GM18951 (cell line): ENCODE results near the gene RABL6.

Experiments
- POLR2A ChIP-seq: IDR thresholded peaks from 4 replicates; pipeline ENCODE4 v1.6.1; 2011; ENCODE audit warnings: mild to moderate bottlenecking; ENCODE audit not compliant: insufficient read length, insufficient read depth; ENCODE audit errors: extremely low read depth
- in situ Hi-C: fragments of 300-500 bp; cut with MboI; formaldehyde crosslinking; loops from one replicate; pipeline ENCODE4 v1.12.0; 2022; ENCODE audit warnings: low sequenced_read_pairs, mixed read lengths, inconsistent platforms; ENCODE audit not compliant: unreplicated experiment

Gene RABL6

DNA sequence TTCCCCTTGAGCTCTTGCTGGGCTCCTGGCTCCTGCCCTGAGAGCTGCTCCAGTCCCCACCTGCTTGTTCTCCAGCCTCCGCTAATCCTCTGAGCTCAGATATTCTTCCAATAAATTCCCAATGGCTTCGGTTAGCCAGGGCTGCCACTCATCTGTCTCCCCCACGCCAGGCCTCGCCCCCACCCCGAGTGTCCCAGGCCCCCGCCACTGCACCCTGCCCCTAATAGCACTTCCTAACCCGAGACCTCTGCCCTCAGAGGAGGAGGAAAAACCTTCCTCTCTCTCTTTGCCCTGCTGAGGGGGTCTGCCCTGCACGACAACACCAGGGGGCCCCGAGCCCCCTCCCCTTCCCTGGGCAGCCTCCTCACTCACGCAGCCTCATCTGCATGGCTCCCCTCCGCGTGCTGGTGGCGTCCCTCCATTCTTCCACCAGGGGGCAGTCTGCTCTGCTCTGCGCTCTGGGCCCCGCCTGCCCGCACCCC, 38.0 kb upstream of the RABL6 start:
- in situ Hi-C loops: no loop called here
- TF ChIP-seq POLR2A: no peak

DNA sequence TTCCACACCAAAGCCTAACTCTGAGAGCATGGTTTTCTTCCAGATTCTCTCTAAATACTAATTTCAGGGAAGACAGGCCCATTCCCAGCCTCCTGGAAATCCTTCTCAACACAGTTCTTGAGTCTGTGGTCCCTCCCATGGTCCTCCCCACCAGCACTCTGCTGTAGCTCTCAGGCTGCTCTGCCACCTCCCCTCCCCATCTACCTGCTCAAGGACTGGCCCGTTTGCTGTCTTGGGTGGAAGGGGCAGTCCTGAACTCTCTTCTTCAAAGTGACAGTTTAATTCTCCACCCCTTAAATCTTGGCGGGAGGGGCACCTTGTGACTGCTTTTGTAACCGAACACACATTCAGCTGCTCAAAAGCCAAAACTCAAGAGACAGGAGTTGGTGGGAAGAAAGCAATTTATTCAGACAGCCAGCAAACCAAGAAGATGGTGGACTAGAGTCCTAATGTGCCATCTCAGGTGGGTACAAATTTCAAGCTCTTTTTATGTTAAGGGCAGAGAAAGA, 35.8 kb upstream of the RABL6 start:
- in situ Hi-C loops: no loop called here
- TF ChIP-seq POLR2A: no peak

DNA sequence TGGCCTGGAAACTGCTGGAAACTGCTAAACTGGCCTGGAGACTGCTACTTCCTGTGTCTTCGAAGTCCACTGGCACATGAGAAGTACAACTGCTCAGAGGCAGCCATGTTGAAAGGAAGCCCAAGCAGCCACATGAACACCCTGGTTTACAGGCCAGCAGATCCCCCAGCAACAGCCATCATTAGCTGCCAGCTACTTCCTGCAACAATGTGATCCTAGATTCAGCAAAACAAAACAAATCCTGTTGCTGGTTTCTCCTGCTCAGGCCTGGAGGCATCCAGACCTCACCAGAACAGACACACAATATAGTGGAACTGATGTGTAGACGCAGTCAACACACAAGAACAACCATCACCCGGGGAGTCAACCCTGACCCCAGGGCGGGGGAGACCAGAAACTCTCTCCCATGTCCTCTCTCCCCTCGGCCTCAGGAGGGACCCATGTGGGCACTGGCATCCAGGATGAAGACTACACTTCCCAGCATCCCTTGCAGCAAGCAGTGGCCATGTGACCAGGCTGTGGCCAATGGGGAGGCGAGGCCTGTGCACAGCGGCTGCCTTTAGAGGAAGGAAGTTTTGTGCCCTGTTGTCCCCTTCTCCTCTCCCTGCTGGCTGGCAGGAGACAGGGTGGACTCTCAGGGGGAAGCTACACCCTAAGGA, 34.2 kb upstream of the RABL6 start:
- in situ Hi-C loops: no loop called here
- no peak for TF ChIP-seq POLR2A

DNA sequence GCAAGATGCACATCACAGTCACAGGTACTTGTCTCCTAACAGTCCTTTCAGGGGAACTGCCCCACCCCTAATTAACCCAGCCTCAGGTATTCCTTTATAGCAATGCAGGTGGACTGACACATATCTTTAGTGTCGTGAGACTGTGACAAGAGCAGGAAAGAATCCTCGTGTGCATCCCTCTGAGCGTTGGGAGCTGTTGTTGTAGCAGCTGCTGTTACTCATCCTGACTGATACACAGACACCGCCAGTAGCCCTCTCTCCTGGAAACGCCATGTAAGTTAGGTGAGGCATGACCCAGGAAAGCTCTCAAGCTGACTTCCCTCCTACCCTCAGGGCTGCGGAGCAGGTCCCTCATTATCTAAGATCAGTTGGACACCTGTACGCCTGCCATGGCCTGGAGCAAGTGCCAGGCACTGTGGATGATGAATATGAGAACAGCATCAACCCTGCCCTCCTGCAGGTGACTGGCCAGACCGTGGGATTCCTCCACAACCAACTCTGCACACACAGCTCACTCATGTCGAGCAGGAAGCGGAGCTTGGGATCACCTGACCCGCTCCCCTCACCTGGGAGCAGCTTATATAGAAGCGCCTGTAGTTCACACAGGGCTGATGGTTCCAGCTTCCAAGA, 33.2 kb upstream of the RABL6 start:
- no peak for TF ChIP-seq POLR2A
- in situ Hi-C loops: loop anchor here (25.0 kb wide), 1 partner anchor 263 kb away; the partner anchor contains the start of genes ABCA2, FUT7 and NPDC1

DNA sequence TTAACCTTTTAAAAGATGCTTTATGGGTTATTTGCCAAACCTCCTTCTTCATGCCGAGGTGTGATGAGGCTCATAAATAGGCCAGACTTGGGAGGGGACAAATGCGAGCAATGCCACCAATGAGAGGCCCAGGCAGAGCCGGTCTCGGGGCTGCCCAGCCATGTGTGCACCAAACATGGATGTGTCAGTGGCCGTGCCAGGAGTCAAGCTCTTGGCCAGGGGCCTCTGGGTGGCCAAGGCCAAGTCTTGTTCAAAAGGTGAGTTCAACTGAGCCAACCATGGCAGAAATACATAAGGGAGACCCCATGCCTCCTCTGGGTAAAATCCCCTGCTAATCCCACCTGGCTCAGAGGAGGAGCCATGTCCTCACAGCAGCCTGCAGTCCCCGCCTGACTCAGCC, 32.6 kb upstream of the RABL6 start:
- TF ChIP-seq POLR2A: no peak
- in situ Hi-C loops: loop anchor here (25.0 kb wide), 1 partner anchor 262 kb away; the partner anchor contains the start of genes ABCA2, FUT7 and NPDC1

DNA sequence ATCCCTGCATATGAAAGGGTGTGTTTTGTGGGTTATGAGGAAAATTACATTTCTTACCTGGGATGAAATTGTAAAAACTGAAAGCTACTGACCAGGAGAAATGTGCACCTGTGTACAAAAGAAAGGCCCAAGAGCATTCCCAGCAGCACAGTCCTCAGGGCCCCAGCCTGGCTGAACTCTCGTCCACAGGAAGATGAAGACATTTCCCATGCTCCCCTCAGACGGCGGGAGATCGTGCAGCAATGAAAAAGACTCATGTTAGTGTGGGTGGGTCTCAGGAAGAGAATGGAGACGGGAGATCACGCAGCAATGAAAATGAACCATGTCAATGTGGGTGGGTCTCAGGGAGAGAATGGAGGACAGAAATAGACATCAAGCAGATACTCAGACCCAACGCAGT, 30.8 kb upstream of the RABL6 start:
- in situ Hi-C loops: loop anchor here (25.0 kb wide), 1 partner anchor 260 kb away; the partner anchor contains the start of genes ABCA2, FUT7 and NPDC1
- TF ChIP-seq POLR2A: no peak

DNA sequence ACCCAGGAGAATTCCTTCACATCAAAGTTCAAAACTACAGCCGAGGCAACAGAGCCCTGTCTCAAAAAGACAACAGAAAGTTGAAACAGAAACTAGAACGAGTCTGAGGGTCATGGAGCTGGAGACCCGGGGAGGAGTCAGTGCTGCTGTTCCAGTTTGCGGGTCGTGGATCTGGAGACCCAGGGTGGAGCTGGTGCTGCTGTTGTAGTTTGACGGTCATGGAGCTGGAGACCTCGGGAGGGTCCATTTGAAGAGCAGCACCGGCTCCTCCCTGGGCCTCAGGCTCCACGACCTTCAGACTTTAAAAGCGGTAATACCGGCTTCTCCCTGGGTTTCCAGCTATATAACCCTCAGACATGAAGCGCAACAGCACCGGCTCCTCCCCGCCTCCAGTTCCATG, 30.4 kb upstream of the RABL6 start:
- TF ChIP-seq POLR2A: no peak
- in situ Hi-C loops: loop anchor here (25.0 kb wide), 1 partner anchor 260 kb away; the partner anchor contains the start of genes ABCA2, FUT7 and NPDC1

DNA sequence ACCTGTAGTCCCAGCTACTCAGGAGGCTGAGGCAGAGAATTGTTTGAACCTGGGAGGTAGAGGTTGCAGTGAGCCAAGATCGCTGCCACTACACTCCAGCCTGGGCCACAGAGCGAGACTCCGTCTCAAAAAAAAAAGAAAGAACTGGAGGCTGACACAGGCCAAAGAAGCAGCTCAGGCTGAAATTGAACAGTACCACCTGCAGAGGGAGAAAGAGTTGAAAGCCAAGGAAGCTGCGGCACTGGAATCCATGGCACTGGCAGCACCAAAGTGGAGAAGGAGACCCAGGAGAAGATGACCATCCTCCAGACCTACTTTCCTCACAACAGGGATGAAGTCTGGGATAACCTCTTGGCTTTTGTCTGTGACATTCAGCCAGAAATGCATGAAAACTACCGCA, 27.9 kb upstream of the RABL6 start:
- in situ Hi-C loops: loop anchor here (25.0 kb wide), 1 partner anchor 257 kb away; the partner anchor contains the start of genes ABCA2, FUT7 and NPDC1
- TF ChIP-seq POLR2A: no peak

DNA sequence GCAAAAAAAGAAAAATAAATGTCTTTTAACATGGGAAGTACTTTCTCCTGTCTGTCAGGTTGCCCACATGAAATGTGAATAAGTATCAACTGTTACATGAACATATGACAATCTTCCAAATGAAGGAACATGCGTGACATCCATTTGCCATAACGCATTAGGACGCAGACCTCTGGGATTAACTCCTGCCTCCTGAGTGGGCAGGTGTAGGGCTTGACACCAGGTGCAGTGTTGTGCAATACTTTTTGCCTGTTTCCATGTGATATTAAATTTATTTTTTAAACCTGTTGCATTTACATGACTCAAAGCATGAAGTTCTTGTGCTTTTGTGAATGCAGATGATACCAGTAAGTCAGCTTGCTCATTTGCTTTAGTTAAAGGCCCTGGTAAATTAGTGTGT, 25.3 kb upstream of the RABL6 start:
- TF ChIP-seq POLR2A: no peak
- in situ Hi-C loops: loop anchor here (25.0 kb wide), 1 partner anchor 255 kb away; the partner anchor contains the start of genes ABCA2, FUT7 and NPDC1

DNA sequence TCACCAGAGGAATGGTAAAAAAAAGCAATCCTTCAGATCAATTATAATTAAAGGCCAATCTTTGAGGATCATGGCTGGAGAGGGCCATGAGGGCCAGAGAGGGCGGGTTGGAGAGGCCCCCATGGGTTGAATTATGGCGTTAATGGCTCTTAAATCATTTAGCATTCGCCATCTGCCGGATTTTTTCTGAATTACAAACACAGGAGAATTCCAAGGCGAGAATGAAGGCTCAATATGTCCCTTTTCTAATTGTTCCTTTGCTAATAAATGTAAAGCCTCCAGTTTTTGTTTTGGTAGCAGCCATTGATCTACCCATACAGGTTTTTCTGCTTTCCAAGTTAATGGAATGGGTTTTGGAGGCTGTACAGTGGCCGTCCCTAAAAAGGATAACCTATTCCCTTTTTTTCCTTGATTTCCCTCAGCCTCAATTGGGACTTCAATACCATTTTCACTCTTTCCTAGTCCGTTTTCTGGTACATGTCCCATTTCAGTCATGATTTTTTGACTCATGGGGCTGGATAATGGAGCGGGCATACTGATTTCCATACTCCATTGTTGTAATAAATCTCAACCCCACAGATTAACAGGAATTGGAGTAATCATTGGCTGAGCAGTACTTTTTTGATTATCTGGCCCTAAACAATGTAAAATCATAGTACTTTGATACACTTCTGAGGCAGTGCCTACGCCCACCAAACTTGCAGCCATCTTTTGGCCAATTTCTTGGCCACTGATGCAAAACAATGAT, 23.3 kb upstream of the RABL6 start:
- no peak for TF ChIP-seq POLR2A
- in situ Hi-C loops: loop anchor here (25.0 kb wide), 1 partner anchor 253 kb away; the partner anchor contains the start of genes ABCA2, FUT7 and NPDC1

DNA sequence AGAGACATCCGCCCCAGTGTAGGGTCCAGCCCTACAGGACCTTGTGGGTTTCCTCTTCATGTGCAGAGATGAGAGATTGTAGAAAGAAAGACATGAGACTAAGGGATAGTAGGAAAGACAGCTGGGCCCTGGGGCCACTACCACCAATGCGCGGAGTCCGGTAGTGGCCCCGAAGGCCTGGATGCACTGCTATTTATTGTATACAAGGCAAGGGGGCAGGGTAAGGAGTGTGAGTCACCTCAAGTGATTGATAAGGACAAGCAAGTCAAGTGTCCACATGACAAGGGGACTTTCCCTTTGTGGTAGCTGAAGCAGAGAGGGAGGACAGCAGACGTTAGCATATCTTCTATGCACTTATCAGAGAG, 22.8 kb upstream of the RABL6 start:
- TF ChIP-seq POLR2A: no peak
- in situ Hi-C loops: loop anchor here (25.0 kb wide), 1 partner anchor 252 kb away; the partner anchor contains the start of genes ABCA2, FUT7 and NPDC1

DNA sequence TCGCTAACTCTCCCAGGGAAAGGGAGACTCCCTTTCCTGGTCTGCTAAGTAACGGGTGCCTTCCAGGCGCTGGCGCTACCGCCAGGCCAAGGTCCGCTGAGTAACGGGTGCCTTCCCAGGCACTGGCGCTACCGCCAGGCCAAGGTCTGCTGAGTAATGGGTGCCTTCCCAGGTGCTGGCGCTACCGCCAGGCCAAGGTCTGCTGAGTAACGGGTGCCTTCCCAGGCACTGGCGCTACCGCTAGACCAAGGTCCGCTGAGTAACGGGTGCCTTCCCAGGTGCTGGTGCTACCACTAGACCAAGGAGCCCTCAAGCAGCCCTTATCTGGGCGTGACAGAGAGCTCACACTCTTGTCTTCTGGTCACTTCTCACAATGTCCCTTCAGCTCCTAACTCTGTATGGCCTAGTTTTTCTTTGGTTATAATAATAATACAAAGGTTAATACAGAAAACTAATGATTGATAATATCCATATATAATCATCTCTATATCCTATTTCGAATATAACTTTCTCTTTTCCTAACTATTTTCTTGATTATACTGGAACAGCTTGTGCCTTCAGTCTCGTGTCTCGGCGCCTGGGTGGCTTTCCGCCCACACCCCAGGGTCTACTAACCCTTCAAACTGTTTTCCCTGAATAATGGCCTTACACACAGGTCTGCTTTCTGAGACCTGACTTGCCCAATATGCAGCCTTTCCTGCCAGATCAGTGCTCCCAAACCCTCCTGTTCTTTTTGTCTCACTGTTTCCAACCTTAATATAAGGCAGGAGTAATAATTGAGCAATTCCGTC, 22.0 kb upstream of the RABL6 start:
- in situ Hi-C loops: loop anchor here (25.0 kb wide), 1 partner anchor 252 kb away; the partner anchor contains the start of genes ABCA2, FUT7 and NPDC1

DNA sequence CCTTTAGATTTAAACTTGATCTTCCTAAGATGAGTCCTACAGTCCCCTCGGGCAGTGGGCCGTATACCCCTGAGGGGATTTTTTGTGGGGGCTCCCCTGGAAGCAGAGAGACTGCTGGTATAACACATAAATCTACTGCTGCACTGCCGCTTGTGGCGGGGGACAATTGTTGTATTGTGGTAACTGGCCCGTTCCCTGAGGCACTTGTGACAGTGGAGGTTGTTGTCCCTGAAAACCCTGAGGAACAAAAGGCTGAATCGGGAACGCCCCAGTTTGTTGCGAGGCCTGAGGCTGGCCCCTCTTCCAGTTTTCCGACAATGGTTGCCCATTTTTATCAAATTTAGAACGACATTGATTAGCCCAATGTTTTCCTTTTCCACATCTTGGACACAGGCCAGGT, 21.3 kb upstream of the RABL6 start:
- no peak for TF ChIP-seq POLR2A
- in situ Hi-C loops: loop anchor here (25.0 kb wide), 1 partner anchor 251 kb away; the partner anchor contains the start of genes ABCA2, FUT7 and NPDC1

DNA sequence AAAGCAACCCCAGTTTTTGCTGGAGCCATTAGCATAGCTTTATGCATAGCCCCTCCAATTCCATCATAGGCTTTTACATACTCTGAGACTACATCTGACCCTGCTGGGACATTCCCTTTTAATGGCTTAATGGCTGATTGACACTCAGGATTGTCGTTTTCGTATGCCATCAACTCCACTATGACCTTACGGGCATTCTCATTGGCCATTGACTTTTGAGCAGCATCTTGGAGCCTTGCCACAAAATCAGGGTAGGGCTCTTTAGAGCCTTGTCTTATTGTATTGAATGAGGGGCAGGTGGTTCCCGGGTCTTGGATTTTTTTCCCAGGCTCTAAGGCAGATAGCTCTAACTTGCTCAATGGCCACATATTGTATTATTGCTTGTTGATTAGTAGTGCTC, 20.8 kb upstream of the RABL6 start:
- in situ Hi-C loops: loop anchor here (25.0 kb wide), 1 partner anchor 250 kb away; the partner anchor contains the start of genes ABCA2, FUT7 and NPDC1
